Sciatic nerve (tissue), 2 donors: ENCODE data around the gene IL17RB. TPM values are rescaled to one million over a fixed set of nuclear protein-coding genes. Genes with fewer than 3 reads are reported as not detected.

Source experiments
- ATAC-seq: fragments of 200-7000 bp; cut with Tn5 transposase; one replicate; pipeline ENCODE4 v1.9.1; 2020; ENCODE audit warnings: mild to moderate bottlenecking, moderate library complexity
- DNase-seq: peaks from one replicate; pipeline ENCODE4 v3.0.0-alpha.2; 2020; ENCODE audit warnings: low spot score
- intact Hi-C: fragments of 100-400 bp; cut with DNase I; formaldehyde crosslinking; loops from one replicate; pipeline ENCODE4 v1.14.2; 2022
- total RNA-seq: library from RNA; stranded (reverse); fragmentation: NEBNext Ultra II Directional; extraction: Animal tissue kit (Norgen Biotek cat#: 25700); gene quantifications from one replicate; pipeline ENCODE4 v1.2.1, GENCODE V29; 2021
- donor health status: DM: no; HTN: no; CAD: no.
- donor health status: DM: no; HTN: no; CAD: no.

The IL17RB gene
- total RNA-seq, 1 donor from 2014 or later, result 5.1 TPM

- DNase-seq (no peak), ATAC-seq (no peak)
- intact Hi-C loops, result no loop called here
These were observed 435 bp downstream of the IL17RB start for GRCh38 chr3:53846851-53847155.

GRCh38 chr3:53849916-53850315 is 3.5 kb downstream of the IL17RB start:
- DNase-seq (no peak), ATAC-seq (no peak)
- intact Hi-C loops, result no loop called here

- intact Hi-C loops, result no loop called here
- no peak for DNase-seq
- ATAC-seq, result no peak
These were observed 4.5 kb downstream of the IL17RB start for GRCh38 chr3:53850895-53851294.

GRCh38 chr3:53856964-53857363 is 10.6 kb downstream of the IL17RB start:
- ATAC-seq, result no peak
- intact Hi-C loops, result no loop called here
- no peak for DNase-seq

- intact Hi-C loops, result no loop called here
These were observed 11.9 kb downstream of the IL17RB start for GRCh38 chr3:53858096-53858741.

GRCh38 chr3:53859178-53859577 is 12.8 kb downstream of the IL17RB start:
- no peak for DNase-seq
- no peak for ATAC-seq
- intact Hi-C loops, result no loop called here

More at GRCh38 chr3:53858096-53858741, 11.9 kb downstream of the IL17RB start:
- DNase-seq (no peak), ATAC-seq (no peak)

GRCh38 chr3:53860196-53860595 is 13.8 kb downstream of the IL17RB start:
- intact Hi-C loops, result no loop called here
- no peak for DNase-seq
- ATAC-seq, result no peak

GRCh38 chr3:53862241-53862640 is 15.9 kb downstream of the IL17RB start:
- no peak for DNase-seq
- intact Hi-C loops, result no loop called here
- ATAC-seq, result no peak

- DNase-seq, result no peak
- no peak for ATAC-seq
- intact Hi-C loops, result no loop called here
These were observed 16.8 kb downstream of the IL17RB start for GRCh38 chr3:53863145-53863544.

- intact Hi-C loops, result no loop called here
- DNase-seq (no peak), ATAC-seq (no peak)
These were observed 19.5 kb downstream of the IL17RB start for GRCh38 chr3:53865732-53866499.

- DNase-seq (no peak), ATAC-seq (no peak)
- intact Hi-C loops, result no loop called here
These were observed 34.3 kb downstream of the IL17RB start for GRCh38 chr3:53880396-53881345.

- DNase-seq (peak; percentile 89), ATAC-seq (peak; percentile 99)
- intact Hi-C loops, result no loop called here
These were observed 35.6 kb downstream of the IL17RB start, which contains the start of gene ACTR8 for GRCh38 chr3:53881691-53882593. ACTR8 (minus strand) TSS chr3:53882152; CDS start chr3:53882101, 51 bp downstream.

GRCh38 chr3:53883008-53883407 is 36.6 kb downstream of the IL17RB start:
- no peak for DNase-seq
- no peak for ATAC-seq
- intact Hi-C loops, result no loop called here

- DNase-seq (no peak), ATAC-seq (no peak)
- intact Hi-C loops, result no loop called here
These were observed 38.3 kb downstream of the IL17RB start for GRCh38 chr3:53884623-53885022.

GRCh38 chr3:53885239-53885638 is 38.9 kb downstream of the IL17RB start:
- intact Hi-C loops, result no loop called here
- no peak for DNase-seq
- ATAC-seq, result no peak

GRCh38 chr3:53887446-53887845 is 41.1 kb downstream of the IL17RB start:
- ATAC-seq, result no peak
- DNase-seq, result no peak
- intact Hi-C loops, result no loop called here

GRCh38 chr3:53888232-53888631 is 41.9 kb downstream of the IL17RB start:
- intact Hi-C loops, result no loop called here
- DNase-seq (no peak), ATAC-seq (no peak)

- intact Hi-C loops, result no loop called here
- ATAC-seq, result no peak
- no peak for DNase-seq
These were observed 44.5 kb downstream of the IL17RB start for GRCh38 chr3:53890726-53891475.
